Nephron progenitor cell (in vitro differentiated cells): ENCODE measurements around the gene SMIM14.

ENCODE experiments used
- DNase-seq: peaks from one replicate; pipeline ENCODE4 v3.0.0; 2021
- H3K27ac Mint-ChIP-seq: 2 replicates; pipeline ENCODE4 v1.8.0; 2021; ENCODE audit warnings: mild to moderate bottlenecking, moderate library complexity, mixed read lengths
- H3K27me3 Mint-ChIP-seq: 2 replicates; pipeline ENCODE4 v1.8.0; 2021; ENCODE audit warnings: mild to moderate bottlenecking, low read depth, mixed read lengths; ENCODE audit not compliant: poor library complexity
- H3K36me3 Mint-ChIP-seq: 2 replicates; pipeline ENCODE4 v1.8.0; 2021; ENCODE audit warnings: low read depth, mixed read lengths
- H3K4me1 Mint-ChIP-seq: 2 replicates; pipeline ENCODE4 v1.8.0; 2021; ENCODE audit warnings: mixed read lengths
- H3K4me3 Mint-ChIP-seq: 2 replicates; pipeline ENCODE4 v1.8.0; 2021; ENCODE audit warnings: mild to moderate bottlenecking, moderate library complexity, mixed read lengths
- H3K9me3 Mint-ChIP-seq: 2 replicates; pipeline ENCODE4 v1.8.0; 2021; ENCODE audit warnings: mild to moderate bottlenecking, moderate library complexity, mixed read lengths
- CTCF ChIP-seq: fragments of 200-600 bp; sonication (generic); IDR thresholded peaks from 2 replicates; pipeline ENCODE4 v1.5.0; 2021; ENCODE audit warnings: antibody characterized with exemption

The SMIM14 gene

GRCh38 chr4:39529534-39529933 lies 109.1 kb downstream of the SMIM14 start:
- Mint-ChIP-seq H3K4me3 (peak overlapping the region; percentile 63), H3K27ac (no peak overlapping the region), H3K9me3 (peaks cover 58% of the 10 kb centered on the region), H3K36me3 (peaks cover 61% of the 10 kb centered on the region), H3K27me3 (no peaks in the 10 kb centered on the region), H3K4me1 (peaks cover 22% of the 10 kb centered on the region)
- no peak for DNase-seq
- no peak for TF ChIP-seq CTCF

GRCh38 chr4:39528061-39528465 lies 110.6 kb downstream of the SMIM14 start:
- H3K4me3 Mint-ChIP-seq, result peak overlapping the region; percentile 98

GRCh38 chr4:39527296-39528060 lies 111.2 kb downstream of the SMIM14 start, which contains the start of gene UGDH:
TSS of gene UGDH (minus strand) at chr4:39527439. CDS start at chr4:39521512, 5,927 bp downstream.
- Mint-ChIP-seq H3K36me3 (peaks cover 41% of the 10 kb centered on the region), H3K27me3 (no peaks in the 10 kb centered on the region), H3K4me3 (peak within 1 kb of the TSS; percentile 98), H3K4me1 (peaks cover 24% of the 10 kb centered on the region), H3K27ac (peak within 1 kb of the TSS; percentile 100), H3K9me3 (peaks cover 41% of the 10 kb centered on the region)
- peak; percentile 96 for DNase-seq
- TF ChIP-seq CTCF, result no peak

More at GRCh38 chr4:39528061-39528465, 110.6 kb downstream of the SMIM14 start:
- no peak for TF ChIP-seq CTCF
- Mint-ChIP-seq H3K36me3 (peaks cover 47% of the 10 kb centered on the region), H3K4me1 (peaks cover 24% of the 10 kb centered on the region), H3K27me3 (no peaks in the 10 kb centered on the region), H3K27ac (peak overlapping the region; percentile 95), H3K9me3 (peaks cover 46% of the 10 kb centered on the region)
- DNase-seq, result no peak

GRCh38 chr4:39526765-39527295 lies 111.8 kb downstream of the SMIM14 start:
- H3K9me3 Mint-ChIP-seq, result peaks cover 34% of the 10 kb centered on the region
- peaks cover 34% of the 10 kb centered on the region for H3K36me3 Mint-ChIP-seq
- H3K4me3 Mint-ChIP-seq, result peak overlapping the region; percentile 98
- DNase-seq, result no peak
- peaks cover 24% of the 10 kb centered on the region for H3K4me1 Mint-ChIP-seq
- no peaks in the 10 kb centered on the region for H3K27me3 Mint-ChIP-seq
- H3K27ac Mint-ChIP-seq, result peak overlapping the region; percentile 99
- TF ChIP-seq CTCF, result no peak

GRCh38 chr4:39525822-39526690 lies 112.6 kb downstream of the SMIM14 start:
- DNase-seq, result no peak
- no peaks in the 10 kb centered on the region for H3K27me3 Mint-ChIP-seq
- peak overlapping the region; percentile 99 for H3K27ac Mint-ChIP-seq
- H3K36me3 Mint-ChIP-seq, result peaks cover 34% of the 10 kb centered on the region
- TF ChIP-seq CTCF, result no peak
- H3K4me1 Mint-ChIP-seq, result peaks cover 24% of the 10 kb centered on the region
- peaks cover 26% of the 10 kb centered on the region for H3K9me3 Mint-ChIP-seq
- peak overlapping the region; percentile 98 for H3K4me3 Mint-ChIP-seq
